NCI-H2081 (cell line): ENCODE results near the gene TMEM175.
"Not testable (repeated sequence)": the region's sequence is repeated elsewhere in the genome, so short reads cannot be mapped to it uniquely, and the experiment has no call there.

Experiments used
- DNase-seq, 2 experiments: peaks; one replicate each; lab custom pipeline; 2025; lab: John Stamatoyannopoulos, UW

The TMEM175 gene

DNA sequence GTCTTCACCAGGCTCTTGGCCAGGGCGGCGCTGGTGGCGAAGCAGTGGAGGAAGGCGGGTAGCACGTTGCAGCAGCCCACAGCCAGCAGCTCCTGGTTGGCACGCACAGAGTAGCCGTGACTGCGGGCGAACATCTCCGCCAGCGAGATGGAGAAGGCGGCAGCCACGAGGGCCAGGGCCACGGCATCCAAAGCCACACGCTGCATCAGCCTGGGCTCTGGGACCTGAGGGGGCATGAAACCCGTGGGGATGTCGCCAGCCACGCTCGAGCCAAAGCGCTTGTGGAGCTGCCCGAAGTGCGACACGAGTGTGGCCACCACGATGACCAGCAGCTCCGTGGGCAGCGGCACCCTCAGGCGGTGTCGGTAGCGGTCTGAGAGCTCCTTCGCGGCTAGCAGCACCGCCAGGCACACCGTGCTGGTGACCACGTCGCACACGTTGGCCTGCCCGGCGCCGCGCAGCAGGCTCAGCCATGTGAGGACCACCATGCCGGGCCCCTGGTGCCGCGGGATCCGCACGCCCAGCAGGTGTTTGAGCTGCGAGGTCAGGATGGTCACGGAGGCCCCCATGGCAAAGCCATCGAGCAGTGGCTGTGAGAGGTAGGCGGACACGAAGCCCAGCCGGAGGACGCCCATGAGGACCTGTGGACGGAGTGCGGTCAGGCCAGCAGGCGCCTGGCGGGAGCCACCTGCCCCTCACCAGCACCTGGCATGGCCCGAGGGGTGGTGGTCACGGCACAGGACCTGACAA lies 57.6 kb downstream of the TMEM175 start:
- DNase-seq, result no peak

DNA sequence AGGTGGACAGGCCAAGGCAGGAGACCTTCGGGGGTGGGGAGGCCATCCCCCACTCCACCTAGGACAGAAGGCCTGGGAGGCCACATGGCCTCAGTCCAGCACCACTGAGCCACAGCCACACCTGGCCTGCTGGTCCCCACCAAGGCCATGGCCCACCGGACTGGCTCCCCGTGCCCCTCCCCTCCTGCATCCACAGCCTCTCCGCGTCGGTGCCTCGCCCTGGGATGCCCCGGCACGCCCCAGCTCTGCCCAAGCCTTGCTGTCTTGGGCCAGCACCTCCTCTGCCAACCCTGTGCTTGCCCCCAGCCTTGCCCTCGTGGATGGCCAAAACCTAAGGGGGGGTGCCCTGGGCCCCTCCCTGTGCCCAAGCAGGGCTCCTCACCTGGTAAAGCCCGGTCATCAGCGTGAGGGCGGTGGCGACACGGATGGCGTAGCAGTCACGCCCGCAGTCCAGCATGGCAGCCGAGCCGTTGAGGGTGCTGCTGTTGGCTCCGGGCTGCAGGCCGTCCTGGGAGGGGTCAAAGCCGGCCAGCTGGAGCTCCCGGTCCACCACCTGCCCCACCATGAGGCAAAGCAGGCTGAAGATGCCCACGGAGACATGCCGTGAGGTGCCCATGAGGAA lies 58.6 kb downstream of the TMEM175 start:
- no peak for DNase-seq

DNA sequence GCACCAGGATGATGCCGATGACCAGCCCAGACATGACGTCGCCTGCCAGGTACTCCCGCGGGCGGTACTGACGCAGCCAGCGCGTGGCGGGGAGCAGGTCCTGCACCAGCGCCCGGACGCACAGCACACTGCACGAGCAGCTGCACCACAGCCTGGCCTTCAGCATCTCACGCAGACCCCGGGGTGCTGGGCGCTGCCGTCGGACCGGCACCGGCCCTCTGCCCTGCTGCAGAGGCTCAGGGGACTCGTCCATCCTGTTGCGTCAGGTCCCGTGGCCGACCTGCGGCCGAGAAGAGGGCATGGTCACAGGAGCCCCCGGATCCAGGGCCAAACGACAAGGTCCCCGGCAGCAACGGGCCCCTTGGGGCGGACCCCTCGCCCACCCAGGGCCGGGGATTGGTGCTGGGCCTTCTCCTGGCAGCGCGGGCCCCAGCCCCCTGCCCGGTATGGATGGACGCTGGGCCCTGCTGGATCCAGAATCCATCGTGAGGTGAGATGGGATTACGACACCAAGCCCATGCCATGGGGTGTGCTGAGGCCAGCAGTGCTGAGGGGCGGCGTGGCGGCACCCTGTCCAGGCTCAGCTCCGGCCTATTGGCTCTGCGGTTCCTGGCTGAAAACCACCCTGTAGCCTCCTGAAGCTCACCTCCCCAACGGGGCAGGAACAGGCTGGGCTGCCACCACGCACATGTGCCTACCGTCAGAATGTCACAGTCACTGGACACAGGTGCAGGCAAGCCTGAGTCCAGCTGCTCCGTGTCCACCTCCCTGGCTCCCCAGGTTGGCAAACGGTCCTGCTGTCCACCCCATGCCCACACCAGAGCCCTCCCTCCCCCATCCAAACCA lies 59.4 kb downstream of the TMEM175 start:
- DNase-seq, result no peak

DNA sequence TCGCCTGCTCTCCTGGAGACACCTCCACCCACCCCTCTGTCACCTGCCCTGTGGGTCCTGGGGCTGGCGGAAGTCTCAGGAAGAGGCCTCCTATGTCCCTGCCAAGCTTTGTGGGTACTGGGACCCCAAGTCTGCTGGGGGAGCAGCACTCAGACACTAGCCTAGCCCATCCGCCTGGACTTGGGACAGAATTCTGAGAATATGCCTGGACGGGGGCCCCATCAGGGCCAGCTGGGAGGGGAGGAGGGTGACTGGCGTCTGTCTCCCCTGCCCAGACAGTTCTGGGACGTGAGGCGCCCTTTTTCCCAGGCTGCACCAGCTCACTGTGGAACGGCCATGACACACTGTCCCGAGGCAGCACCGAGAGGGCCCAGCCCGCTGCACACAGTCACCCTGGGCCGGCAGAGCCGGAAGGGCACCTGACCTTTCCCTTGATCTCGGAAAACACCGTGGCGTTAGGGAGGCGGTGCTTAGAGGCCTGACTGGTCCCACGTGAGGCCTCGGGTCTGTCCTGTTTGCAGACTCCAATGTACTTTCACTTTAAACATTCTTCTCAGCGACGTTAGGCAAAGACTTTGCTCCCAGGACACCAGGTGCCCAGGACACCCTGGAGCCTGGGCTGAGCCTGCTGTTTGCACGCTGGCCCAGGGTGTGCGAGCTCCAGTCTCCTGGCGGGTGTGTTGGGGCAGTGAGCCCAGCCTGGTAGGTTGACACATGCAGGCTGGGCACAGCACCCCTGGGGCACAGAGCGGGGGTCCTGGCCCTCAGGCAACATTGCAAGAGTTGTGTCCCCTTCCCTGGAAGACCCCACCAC lies 60.2 kb downstream of the TMEM175 start:
- DNase-seq, result no peak

DNA sequence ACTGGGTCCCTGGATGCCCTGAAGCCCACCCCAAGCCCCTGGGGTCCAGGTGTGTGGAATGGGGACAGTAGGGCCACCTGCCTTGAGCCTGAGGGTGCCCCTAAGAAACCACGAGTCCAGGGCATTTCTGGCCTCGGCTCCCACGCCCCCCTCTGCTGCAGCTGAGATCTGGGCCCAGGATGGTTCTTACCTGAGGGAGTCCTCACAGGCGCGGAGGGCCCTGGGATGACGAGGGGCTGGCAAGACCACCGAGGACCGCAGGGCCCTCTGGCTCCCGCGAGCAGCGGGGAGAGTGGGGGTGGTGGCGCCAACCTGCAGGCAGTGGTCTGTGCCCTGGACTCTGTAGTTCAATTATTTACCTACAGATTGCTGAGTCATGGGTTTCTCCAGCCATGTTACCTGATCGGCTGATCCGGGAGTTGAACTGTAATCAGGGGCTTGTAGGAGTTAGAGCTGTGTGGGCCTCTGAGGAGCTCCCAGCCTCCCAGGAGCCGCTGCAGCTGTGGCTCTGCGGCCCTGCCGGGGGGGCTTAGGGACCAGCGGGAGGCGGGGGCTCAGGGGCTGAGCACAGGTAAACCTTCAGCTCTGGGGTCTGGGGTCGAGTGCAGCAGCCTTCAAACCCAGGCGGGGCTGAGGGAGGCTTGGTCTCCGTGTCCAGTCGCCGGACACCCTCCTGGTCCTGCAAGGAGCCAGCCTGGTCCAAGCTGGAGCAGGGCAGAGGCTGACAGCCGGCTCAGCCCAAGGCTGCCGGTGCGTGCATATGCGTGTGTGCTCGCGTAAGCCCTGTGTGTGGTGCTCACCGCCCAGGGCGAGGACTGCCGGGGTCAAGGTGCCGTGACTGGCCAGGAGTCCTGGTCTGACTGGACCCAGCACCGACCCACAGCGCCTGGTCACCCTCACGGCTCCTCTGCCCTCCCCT lies 61.1 kb downstream of the TMEM175 start, which contains the start of gene SLC26A1:
TSS of gene SLC26A1 (minus strand) at position 294 of the 919 bp plus-strand sequence. CDS start 1,701 bp downstream, outside the sequence.
- no peak for DNase-seq

DNA sequence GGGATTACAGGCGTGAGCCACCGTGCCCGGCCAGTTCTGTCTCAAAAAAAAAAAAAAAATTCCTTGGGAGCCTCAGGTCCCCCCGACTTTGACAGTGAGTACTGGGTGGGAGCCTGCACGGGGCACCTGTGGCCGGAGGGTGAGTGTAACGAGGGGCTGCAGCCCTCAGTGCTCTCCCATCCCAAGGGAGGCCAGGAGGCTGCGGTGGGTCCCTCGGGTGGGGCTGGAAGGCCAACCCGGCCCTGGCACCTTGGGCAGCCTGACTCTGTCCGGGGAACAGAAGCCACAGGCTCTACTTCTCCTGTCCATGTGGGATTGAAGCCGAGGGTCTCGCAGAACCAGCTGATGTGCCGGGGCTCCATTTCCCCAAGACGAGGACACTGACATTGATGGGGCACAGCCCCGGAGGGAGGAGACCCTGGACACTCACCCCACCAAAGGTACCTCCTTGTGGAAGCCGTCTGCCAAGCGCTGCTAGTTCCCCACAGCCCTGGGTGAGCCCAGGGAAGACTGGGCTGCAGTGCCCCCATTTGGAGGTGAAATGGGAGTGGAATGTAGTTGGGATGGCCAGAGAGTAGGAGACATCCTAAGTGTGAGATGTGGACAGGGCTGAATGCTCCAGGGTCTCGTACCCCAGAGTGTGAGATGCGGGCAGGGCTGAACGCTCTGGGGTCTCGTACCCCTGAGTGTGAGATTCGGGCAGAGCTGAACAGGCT lies 63.2 kb downstream of the TMEM175 start:
- no peak for DNase-seq

DNA sequence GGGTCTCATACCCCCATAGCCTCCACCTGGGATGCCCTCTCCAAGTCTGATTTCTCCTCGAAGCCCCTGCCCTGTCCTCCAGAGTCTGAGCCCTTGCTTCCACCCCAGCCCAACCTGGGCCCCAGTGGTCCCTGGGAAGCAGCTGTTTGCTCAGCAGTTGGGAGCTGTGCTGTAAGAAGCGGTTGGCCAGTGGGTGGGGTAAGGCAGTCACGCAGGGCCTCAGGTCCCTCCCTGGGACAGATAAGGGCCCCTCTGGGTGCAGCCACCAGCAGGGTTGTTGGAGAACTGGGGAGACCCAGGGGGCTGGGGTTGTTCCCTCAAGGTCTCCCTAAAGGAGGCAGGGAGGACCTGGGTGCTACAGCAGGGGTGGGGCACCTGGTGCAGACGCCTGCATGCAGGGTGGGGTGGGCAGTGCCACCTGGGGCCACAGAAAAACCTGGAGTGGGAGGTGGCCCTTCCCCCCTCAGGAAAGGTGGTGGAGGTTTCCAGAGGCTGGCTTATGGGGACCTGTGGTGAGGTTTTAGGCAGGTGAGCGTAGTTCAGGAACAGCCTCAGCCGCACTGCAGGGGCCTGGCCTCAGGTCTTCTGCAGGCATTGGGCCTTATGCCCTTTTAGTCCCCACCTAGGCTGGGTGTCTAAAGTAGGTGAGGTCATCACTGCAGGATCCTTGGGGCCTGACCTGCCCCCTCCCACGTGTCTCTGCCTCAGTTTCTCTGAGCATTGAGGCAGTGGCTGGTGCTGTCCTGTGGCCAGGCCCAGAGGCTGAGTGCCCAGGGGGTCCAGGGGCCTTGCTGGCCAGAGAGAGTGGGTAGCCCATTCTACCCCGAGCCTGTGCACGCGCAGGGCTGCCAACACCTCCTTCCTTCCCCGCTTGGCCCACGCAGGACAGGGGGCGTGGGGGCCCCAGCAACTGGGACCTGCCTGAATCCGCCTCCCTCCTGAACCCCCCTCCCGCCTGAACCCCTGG lies 64.1 kb downstream of the TMEM175 start:
- no peak for DNase-seq

DNA sequence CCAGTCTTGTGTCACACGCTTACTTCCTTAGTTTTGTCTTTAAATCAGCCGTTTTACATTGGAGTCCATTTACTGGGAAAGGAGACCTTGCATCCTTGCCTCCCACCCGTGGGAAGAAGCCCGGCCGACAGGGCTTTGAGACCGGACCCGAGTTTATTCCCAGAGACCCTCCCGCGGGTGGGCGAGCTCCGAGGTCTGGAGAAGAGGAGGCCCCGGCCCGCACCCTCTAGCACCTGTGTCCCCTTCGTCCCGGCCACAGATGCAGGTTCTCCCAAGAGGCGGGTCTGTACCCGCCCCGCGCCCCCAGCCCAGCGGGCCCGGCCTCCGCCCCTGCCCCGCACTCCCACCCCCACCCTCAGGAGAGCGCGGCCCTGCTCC lies 64.7 kb downstream of the TMEM175 start:
- no peak for DNase-seq

DNA sequence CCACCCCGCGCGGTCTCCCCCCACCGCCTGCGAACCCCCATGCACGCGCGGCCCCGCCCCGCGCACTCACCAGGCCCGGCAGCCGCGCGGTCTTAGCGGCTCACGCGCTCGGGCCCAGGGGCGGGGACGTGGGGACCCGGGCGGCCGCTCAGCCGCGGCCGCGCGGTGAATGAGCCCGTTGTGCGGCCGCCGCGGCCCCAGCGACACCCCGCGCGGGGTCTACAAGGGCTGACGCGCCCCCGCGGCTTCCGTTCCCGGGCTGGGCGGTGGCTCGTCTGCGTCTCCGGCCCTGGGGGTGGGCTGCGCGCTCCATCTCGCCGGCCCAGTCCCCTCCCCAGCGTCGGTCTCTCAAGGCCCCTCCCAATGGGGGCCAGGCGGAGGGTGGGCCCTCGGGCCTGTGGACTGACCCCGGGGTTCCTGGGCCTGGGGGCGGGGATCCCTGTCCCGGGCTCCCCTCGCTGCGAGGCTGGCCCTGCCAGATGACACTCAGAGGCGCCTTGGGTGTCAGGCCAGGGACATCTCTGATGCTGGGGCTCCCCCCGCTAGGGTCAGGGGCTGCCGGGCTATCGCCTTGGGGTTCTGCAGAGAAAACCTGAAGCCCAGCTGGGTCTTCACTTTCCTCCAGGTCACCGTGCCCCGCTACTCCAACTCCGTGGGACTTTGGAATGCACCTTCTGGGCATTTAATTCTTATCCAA lies 65.3 kb downstream of the TMEM175 start:
- no peak for DNase-seq

DNA sequence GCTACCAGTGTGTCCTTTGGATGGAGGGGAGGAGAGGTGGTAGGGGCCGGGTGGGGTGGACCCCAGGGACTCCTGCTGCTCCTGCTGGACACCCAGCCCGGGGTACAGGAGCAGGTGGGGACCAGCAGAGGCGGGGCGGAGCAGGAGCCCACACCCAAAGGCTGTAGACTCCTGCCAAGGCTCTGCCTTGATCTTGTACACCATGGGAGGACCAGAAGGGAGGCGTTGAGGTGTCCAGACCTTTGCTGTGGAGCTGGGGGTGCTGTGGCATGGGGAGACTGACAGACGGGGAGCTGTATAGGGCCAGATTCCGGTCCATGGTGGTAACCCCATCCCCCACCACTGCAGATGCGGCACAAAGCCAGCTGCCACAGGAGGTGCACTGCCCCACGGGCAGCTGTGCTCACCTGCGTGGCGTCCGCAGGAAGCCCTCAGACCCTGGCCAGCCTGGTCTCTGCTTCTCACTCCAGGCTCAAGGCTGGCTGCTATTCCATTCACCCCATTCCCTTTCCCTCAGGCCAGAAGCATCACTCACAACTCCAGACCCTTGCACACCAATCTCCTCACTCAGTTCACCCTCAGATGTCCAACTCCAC lies 65.9 kb downstream of the TMEM175 start:
- no peak for DNase-seq

DNA sequence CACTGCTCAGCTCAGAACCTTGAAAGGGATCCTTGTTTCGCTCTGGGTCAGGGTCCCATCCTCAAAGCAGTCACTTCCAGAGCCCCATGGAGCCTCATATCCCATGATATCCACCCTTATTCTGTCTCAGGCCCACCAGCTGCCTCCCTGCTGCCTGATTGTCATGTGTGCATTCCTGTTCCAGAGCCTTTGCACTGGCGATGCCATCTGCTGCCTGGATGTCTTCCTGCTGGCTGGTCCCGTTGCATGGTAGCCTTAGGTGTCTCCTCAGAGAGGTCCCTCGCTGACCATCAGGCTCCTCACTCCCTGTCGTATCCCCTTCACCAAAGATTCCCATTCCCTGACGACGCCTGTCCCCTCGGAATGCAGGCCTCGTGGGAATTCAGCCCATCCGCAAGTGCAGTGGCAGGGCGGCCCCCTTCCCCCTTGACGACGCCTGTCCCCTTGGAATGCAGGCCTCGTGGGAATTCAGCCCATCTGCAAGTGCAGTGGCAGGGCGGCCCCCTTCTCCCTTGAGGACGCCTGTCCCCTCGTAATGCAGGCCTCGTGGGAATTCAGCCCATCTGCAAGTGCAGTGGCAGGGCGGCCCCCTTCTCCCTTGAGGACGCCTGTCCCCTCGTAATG lies 67.1 kb downstream of the TMEM175 start:
- DNase-seq, result not testable (repeated sequence)

DNA sequence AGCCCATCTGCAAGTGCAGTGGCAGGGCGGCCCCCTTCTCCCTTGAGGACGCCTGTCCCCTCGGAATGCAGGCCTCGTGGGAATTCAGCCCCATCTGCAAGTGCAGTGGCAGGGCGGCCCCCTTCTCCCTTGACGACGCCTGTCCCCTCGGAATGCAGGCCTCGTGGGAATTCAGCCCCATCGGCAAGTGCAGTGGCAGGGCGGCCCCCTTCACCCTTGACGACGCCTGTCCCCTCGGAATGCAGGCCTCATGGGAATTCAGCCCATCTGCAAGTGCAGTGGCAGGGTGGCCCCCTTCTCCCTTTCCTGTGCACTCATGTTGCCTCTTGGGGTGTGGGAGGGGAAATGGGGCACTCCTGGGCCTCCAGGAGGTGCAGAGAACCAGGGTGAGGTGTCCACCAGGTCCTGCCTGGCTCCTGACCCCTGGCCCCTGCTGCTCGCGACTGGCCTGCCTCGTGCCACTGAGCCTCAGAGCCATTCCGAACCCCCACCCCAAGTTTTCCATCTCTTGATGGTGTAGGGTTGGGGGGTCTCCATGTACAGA lies 67.7 kb downstream of the TMEM175 start:
- DNase-seq, result no peak

DNA sequence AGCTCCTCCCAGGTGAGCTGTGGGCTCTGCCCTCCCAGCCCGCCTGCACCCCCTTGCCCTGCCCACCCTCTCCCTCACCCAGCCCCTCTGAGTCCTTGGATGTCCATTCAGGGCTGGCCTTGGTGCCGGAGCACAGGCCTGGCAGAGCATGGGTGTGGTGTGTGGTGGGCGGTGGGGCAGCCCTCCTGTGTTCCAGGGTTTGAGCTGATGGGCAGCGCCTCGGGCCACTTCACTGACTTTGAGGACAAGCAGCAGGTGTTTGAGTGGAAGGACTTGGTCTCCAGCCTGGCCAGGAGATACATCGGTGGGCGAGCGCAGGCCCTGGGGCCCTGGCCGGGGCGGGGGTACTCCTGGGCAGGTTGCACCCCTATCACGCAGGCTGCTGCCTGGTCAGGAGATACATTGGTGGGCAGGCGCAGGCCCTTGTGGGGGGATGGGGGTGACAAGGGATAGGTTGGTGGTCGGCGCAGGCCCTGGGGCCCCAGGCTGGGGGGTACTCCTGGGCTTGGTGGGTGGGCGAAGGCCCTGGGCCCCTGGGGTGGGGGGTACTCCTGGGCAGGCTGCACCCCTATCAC lies 68.5 kb downstream of the TMEM175 start:
- DNase-seq, result no peak

DNA sequence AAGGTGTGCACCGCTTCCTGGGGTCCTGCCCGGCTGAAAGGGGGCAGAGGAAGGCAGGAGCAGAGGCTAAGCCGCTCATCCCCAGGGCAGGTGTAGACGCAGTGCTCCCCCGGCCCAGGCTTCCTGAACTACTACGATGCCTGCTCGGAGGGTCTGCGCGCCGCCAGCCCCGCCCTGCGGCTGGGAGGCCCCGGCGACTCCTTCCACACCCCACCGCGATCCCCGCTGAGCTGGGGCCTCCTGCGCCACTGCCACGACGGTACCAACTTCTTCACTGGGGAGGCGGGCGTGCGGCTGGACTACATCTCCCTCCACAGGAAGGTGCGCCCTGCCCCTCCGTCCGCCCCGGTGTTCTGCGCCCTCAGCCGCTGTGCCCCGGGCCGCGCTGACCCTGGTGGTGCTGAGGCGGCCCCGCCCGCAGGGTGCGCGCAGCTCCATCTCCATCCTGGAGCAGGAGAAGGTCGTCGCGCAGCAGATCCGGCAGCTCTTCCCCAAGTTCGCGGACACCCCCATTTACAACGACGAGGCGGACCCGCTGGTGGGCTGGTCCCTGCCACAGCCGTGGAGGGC lies 69.4 kb downstream of the TMEM175 start:
- DNase-seq, result no peak

DNA sequence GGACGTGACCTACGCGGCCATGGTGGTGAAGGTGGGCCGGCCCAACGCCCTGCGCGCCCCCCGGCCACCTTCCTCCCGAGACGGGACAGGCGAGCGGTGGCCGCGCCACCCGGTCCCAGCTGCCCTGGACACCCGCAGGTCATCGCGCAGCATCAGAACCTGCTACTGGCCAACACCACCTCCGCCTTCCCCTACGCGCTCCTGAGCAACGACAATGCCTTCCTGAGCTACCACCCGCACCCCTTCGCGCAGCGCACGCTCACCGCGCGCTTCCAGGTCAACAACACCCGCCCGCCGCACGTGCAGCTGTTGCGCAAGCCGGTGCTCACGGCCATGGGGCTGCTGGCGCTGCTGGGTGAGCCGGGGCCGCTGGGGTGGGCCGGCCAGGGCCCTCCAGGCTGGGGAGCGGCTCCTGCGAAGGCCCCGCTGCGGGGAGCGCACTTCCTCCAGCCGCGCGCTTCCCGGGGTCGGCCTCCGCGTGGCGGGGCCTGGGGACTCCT lies 69.9 kb downstream of the TMEM175 start:
- DNase-seq, result no peak

DNA sequence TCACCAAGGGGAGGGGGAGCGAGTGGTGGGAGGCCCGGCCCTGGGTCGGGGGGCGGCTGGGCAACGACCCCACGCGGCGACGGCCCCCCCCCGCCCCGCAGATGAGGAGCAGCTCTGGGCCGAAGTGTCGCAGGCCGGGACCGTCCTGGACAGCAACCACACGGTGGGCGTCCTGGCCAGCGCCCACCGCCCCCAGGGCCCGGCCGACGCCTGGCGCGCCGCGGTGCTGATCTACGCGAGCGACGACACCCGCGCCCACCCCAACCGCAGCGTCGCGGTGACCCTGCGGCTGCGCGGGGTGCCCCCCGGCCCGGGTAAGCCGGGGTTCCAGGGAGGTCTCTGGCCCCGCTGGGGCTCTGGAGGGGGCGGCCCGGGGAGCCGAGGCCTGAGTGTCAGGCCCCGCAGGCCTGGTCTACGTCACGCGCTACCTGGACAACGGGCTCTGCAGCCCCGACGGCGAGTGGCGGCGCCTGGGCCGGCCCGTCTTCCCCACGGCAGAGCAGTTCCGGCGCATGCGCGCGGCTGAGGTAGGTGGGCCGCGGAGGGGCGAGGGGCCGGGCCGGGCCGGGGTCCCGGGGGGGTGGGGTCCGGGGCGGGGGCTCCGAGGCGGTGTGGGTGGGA lies 70.5 kb downstream of the TMEM175 start:
- no peak for DNase-seq
